Cerebellar nuclear complex (tissue), 1 donor: Measurements from ENCODE around the gene UBE2E2.

Experiments
- DNase-seq, 2 experiments: peaks; one replicate each; lab custom pipeline; 2025; lab: John Stamatoyannopoulos, UW

The UBE2E2 gene

DNA sequence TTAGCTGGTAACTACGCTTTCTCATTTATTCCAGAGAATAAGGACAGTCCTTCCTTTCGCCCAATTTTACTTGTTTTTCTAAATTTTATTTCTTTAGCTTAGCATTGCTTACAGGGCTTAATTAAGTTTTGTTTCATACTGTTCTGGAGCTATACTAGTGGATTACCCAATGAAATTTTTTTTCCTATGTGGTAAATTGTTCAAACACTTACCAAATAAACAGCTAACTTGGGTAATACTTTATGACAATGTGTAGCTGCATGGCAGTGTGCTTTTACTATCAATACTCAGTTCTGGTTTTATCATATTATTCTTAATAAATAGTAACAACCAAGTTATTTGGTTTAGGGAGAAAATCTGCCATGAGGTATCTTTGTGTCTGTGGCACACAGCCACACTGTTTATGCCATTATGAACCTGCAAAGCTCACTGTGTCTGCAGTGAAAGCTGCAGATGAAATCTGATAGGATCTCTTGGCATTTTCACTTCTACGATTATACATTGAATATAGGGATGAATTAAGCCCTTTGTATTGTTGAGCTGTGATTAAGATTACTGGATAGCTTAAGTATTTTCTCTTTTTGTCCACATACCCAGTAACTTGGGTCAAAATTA, 37.2 kb downstream of the UBE2E2 start:
- no peak for DNase-seq

- DNase-seq = no peak
Measured at GRCh38 chr3:23241256-23241655, 38.1 kb downstream of the UBE2E2 start.

GRCh38 chr3:23242106-23242505, 39.0 kb downstream of the UBE2E2 start:
- DNase-seq = no peak

DNA sequence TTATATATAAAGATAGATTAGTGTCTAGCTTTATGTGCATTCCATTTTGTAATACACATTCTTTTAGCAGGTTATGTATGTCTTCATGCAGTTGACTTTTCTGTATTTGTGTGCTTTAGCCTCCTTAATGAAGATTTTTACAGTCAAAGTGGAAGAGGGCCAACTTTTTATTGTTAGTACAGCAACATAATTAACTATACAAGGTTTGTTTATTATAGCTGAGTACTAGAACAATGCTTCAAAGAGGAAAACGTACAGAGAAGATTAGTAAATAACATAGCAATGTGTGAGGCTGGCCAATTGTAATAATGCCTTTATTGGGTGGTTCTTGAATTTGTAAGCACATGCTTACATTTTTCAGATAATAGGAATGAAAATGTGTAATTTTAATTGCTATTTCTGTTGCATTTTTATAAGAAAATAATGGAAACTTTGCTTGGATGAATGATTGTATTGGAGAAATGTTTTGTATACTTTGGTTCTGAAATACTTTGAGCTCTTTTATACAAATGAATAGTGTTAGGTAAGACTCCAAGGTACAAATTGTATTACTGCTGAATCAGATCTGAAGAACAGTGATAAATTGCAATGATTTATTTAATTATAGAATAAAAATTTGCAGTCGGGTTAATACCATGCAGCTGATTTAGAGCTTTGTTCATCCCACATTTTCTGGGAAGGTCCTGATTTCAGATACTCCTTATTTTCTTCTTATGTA, 41.4 kb downstream of the UBE2E2 start:
- DNase-seq = no peak

- DNase-seq = no peak
Measured at GRCh38 chr3:23246651-23247050, 43.5 kb downstream of the UBE2E2 start.

- no peak for DNase-seq
Measured at GRCh38 chr3:23248594-23249131, 45.5 kb downstream of the UBE2E2 start.

GRCh38 chr3:23249961-23250360, 46.8 kb downstream of the UBE2E2 start:
- DNase-seq = no peak

DNA sequence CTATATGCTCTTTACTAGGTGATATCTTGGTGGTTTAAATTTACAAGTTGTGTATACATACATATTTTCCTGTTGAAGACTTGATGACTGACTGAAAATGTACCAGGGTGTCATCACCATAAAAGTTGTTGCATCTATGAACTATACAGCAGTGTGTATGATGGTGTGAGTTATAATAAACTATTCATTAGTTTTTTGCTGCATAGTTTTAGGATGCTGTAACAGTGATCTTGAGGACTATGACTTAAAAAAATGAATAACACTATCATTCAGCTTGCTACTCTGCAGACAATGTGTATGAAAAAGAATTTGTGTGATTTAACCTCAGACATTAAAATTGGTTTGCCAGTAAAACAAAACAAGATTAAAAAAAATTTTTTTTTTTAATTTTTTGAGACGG, 49.0 kb downstream of the UBE2E2 start:
- no peak for DNase-seq

- no peak for DNase-seq
Measured at GRCh38 chr3:23253214-23253613, 50.1 kb downstream of the UBE2E2 start.

DNA sequence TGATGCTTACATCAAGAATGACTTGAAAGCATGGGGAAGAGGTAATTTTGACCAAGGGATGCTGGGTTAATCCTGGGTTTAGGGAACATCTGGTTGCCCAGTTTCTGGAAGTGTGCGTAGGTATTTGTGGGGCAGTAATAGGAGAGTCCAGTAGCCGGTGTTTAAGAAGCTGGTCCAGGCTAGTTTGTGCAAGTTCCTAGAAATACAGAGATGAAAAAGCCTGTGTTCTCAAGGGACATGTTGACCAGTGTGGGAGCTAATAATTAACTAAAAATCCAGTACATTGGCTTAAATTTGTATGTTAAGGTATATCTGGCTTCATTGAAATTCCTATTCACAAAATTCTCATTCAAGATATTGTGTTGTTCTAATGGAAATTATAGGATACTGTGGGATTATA, 51.2 kb downstream of the UBE2E2 start:
- no peak for DNase-seq

GRCh38 chr3:23254835-23255234, 51.7 kb downstream of the UBE2E2 start:
- no peak for DNase-seq

- no peak for DNase-seq
Measured at GRCh38 chr3:23256741-23257435, 53.8 kb downstream of the UBE2E2 start.

DNA sequence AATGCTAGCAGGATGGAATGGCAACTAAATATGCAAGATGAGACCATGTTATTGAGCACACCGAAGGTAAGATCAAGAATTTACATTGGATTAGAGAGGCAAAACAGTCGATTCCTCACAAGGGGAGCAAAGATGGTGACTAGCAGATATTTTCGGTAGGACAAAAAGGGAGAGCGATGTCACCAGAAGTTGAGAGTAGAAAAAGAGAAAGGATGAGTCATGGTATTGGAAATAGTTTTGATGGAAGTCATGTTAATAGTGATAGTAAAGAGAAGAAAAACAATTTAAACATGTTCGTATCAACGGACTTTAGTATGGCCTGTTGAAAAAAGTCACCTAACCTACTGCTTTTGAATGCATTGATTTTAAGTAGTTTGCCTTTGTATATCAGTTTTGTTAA, 55.0 kb downstream of the UBE2E2 start:
- DNase-seq = no peak

GRCh38 chr3:23259515-23259914, 56.4 kb downstream of the UBE2E2 start:
- no peak for DNase-seq

- DNase-seq = no peak
Measured at GRCh38 chr3:23262766-23263165, 59.6 kb downstream of the UBE2E2 start.

DNA sequence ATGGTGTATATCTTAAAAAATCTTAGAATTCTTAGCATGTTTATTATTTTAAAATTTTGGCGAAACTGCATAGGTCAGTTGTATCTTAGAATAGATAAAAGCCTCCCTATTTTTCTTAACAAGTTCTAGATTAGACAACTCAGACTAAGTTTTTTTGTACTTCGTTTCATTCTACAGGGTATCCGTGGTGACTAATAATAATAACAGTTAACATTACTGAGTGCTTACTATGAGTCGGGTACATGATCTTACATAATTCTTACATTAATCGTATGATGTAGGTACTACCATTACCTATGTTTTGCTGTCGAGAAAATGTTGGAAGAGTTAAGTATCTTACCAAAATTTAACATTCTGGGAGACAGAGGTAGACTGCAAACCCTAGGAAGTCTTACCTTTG, 60.7 kb downstream of the UBE2E2 start:
- DNase-seq = no peak

GRCh38 chr3:23264413-23264812, 61.3 kb downstream of the UBE2E2 start:
- DNase-seq = no peak

- DNase-seq = no peak
Measured at GRCh38 chr3:23270423-23270822, 67.3 kb downstream of the UBE2E2 start.

DNA sequence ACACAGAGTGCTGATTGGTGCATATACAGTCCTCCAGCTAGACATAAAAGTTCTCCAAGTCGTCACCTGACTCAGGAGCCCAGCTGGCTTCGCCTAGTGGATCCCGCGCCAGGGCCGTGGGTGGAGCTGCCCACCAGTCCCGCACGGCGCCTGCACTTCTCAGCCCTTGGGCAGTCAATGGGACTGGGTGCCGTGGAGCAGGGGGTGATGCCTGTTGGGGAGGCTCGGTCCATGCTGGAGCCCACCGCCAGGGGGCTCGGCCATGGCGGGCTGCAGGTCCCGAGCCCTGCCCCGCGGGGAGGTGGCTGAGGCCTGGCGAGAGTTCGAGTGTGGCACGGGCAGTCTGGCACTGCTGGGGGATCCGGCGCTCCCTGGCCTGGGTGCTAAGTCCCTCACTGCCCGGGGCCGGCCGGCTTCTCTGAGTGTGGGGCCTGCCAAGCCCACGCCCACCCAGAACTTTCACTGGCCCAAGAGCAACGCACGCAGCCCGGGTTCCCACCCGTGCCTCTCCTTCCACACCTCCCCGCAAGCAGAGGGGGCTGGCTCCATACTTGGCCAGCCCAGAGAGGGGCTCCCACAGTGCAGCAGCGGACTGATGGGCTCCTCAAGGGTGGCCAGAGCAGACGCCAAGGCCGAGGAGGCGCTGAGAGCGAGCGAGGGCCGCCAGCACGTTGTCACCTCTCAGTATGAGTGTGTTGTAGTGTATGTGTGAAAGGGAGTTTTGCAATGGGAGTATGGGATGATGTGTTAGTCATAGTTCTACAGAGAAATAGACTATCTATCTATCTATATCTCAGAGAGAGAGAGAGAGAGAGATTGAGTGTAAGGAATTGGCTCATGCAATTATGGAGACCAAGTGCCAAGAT, 69.0 kb downstream of the UBE2E2 start:
- DNase-seq = no peak

DNA sequence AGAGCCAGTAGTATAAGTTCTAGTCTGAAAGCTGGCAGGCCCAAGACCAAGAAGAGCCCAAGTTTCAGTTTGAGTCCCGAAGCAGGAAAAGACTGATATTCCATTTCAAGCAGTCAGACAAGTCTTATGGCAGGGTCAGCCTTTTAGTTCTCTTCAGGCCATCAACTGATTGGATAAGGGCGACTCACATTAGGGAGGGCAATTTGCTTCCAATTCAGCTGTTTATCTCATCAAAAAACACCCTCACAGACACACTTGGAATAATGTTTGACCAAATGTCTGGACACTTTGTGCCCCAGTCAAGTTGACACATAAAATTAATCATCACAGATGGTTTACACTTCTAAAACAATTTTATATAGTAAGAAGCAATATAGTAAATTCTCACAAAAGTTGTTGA, 69.7 kb downstream of the UBE2E2 start:
- DNase-seq = no peak

GRCh38 chr3:23275061-23275460, 71.9 kb downstream of the UBE2E2 start:
- no peak for DNase-seq

GRCh38 chr3:23275814-23276213, 72.7 kb downstream of the UBE2E2 start:
- no peak for DNase-seq
